Osteoblast (primary cell): ENCODE measurements around the gene RHOT2. TPM values are rescaled to one million over a fixed set of nuclear protein-coding genes. Genes with fewer than 3 reads are reported as not detected.
A peak's percentile ranks its signal among the peaks of the same experiment; 100 is the strongest.

ENCODE experiments used
- DNase-seq: peaks from one replicate; pipeline ENCODE4 v3.0.0; 2011; ENCODE audit warnings: low spot score, mixed read lengths; ENCODE audit not compliant: insufficient read length; ENCODE audit errors: missing footprints
- H2AFZ ChIP-seq: 2 replicates; pipeline ENCODE4 v1.6.0; 2011; ENCODE audit warnings: mild to moderate bottlenecking, low read length
- H3K27ac ChIP-seq: 2 replicates; pipeline ENCODE4 v1.5.1; 2011; ENCODE audit warnings: mild to moderate bottlenecking, low read depth, low read length, moderate library complexity
- H3K27me3 ChIP-seq: 2 replicates; pipeline ENCODE4 v1.6.0; 2012; ENCODE audit warnings: mild to moderate bottlenecking, control low read depth, inconsistent platforms, low read length, moderate library complexity; ENCODE audit not compliant: insufficient read depth
- H3K36me3 ChIP-seq: 2 replicates; pipeline ENCODE4 v1.5.1; 2011; ENCODE audit warnings: mild to moderate bottlenecking, low read length, control low read depth, moderate library complexity; ENCODE audit not compliant: insufficient read depth
- H3K4me1 ChIP-seq: 2 replicates; pipeline ENCODE4 v1.5.1; 2011; ENCODE audit warnings: mild to moderate bottlenecking, low read length, control low read depth, moderate library complexity; ENCODE audit not compliant: insufficient read depth
- H3K4me2 ChIP-seq: 2 replicates; pipeline ENCODE4 v1.6.0; 2011; ENCODE audit warnings: mild to moderate bottlenecking, low read length; ENCODE audit not compliant: insufficient read depth
- H3K4me3 ChIP-seq: fragments of 200-600 bp; sonication (generic); 3 replicates; pipeline ENCODE4 v1.5.1; 2012; ENCODE audit warnings: mild to moderate bottlenecking, low read length, inconsistent platforms; ENCODE audit not compliant: insufficient read depth
- H3K79me2 ChIP-seq: 2 replicates; pipeline ENCODE4 v1.6.0; 2012; ENCODE audit warnings: mild to moderate bottlenecking, low read length, control low read depth, inconsistent platforms; ENCODE audit not compliant: insufficient read depth
- H3K9me3 ChIP-seq: 2 replicates; pipeline ENCODE4 v1.5.1; 2011; ENCODE audit warnings: low read depth, low read length, control low read depth
- H4K20me1 ChIP-seq: 2 replicates; pipeline ENCODE4 v1.6.0; 2012; ENCODE audit warnings: mild to moderate bottlenecking, low read length, control low read depth; ENCODE audit not compliant: insufficient read depth
- CTCF ChIP-seq: IDR thresholded peaks from 2 replicates; pipeline ENCODE4 v1.5.1; 2011; ENCODE audit warnings: mild to moderate bottlenecking, low read depth, low read length, moderate library complexity; ENCODE audit errors: extremely low read depth
- total RNA-seq: library from RNA; depleted of rRNA; stranded (reverse); fragments of >200 nt; gene quantifications from 2 replicates; pipeline ENCODE4 v1.2.3, GENCODE V29; 2012

Gene RHOT2
- total RNA-seq, 1 donor = 42.0 TPM

GRCh38 chr16:683396-684070 lies 15.6 kb downstream of the RHOT2 start:
- no peaks in the 10 kb centered on the region for H3K9me3 ChIP-seq
- peak overlapping the region; percentile 76 for H3K4me3 ChIP-seq
- DNase-seq = no peak
- no peak for TF ChIP-seq CTCF
- no peak overlapping the region for H2AFZ ChIP-seq
- H4K20me1 ChIP-seq = peaks cover 34% of the 10 kb centered on the region
- peaks cover 40% of the 10 kb centered on the region for H3K79me2 ChIP-seq
- H3K27me3 ChIP-seq = no peaks in the 10 kb centered on the region
- H3K27ac ChIP-seq = no peak overlapping the region
- H3K36me3 ChIP-seq = peaks cover 23% of the 10 kb centered on the region
- H3K4me1 ChIP-seq = peaks cover 26% of the 10 kb centered on the region
- peak overlapping the region; percentile 86 for H3K4me2 ChIP-seq

- DNase-seq = peak; percentile 100
- peaks cover 26% of the 10 kb centered on the region for H3K4me1 ChIP-seq
- H3K27ac ChIP-seq = peak within 1 kb of the TSS; percentile 65
- no peaks in the 10 kb centered on the region for H3K27me3 ChIP-seq
- peak within 1 kb of the TSS; percentile 76 for H3K4me3 ChIP-seq
- peaks cover 23% of the 10 kb centered on the region for H3K36me3 ChIP-seq
- peak within 1 kb of the TSS; percentile 86 for H3K4me2 ChIP-seq
- no peaks in the 10 kb centered on the region for H3K9me3 ChIP-seq
- no peak for TF ChIP-seq CTCF
- peak within 1 kb of the TSS; percentile 56 for H2AFZ ChIP-seq
- peaks cover 47% of the 10 kb centered on the region for H3K79me2 ChIP-seq
- peaks cover 29% of the 10 kb centered on the region for H4K20me1 ChIP-seq
Observed at GRCh38 chr16:684071-684794, 16.3 kb downstream of the RHOT2 start, which contains the start of gene JMJD8. JMJD8 (minus strand) TSS chr16:684334; CDS start chr16:684319, 15 bp downstream.

GRCh38 chr16:684961-685696 lies 17.2 kb downstream of the RHOT2 start:
- Histone ChIP-seq H3K27ac (no peak overlapping the region), H3K9me3 (no peaks in the 10 kb centered on the region), H3K4me3 (no peak overlapping the region), H3K27me3 (no peaks in the 10 kb centered on the region), H3K79me2 (peaks cover 55% of the 10 kb centered on the region), H3K4me2 (peak overlapping the region; percentile 86), H2AFZ (no peak overlapping the region), H3K4me1 (peaks cover 30% of the 10 kb centered on the region), H3K36me3 (peaks cover 23% of the 10 kb centered on the region), H4K20me1 (peaks cover 29% of the 10 kb centered on the region)
- no peak for TF ChIP-seq CTCF
- no peak for DNase-seq
